C4-2B (cell line): Measurements from ENCODE around the gene YWHAG.
"Not testable (repeated sequence)": the region's sequence is repeated elsewhere in the genome, so short reads cannot be mapped to it uniquely, and the experiment has no call there.

ENCODE experiments used
- H3K27ac ChIP-seq: fragments of 450-650 bp; 2 replicates; pipeline ENCODE4 v1.5.1; 2017
- ZFX ChIP-seq: fragments of 450-650 bp; IDR thresholded peaks from 2 replicates; pipeline ENCODE4 v1.6.1; 2017
- TF ChIP-seq, protein P1 (sequence below): fragments of 450-650 bp; conservative IDR thresholded peaks from 2 replicates; pipeline ENCODE4 v1.5.1; 2017; ENCODE audit warnings: mild to moderate bottlenecking

The YWHAG gene

DNA sequence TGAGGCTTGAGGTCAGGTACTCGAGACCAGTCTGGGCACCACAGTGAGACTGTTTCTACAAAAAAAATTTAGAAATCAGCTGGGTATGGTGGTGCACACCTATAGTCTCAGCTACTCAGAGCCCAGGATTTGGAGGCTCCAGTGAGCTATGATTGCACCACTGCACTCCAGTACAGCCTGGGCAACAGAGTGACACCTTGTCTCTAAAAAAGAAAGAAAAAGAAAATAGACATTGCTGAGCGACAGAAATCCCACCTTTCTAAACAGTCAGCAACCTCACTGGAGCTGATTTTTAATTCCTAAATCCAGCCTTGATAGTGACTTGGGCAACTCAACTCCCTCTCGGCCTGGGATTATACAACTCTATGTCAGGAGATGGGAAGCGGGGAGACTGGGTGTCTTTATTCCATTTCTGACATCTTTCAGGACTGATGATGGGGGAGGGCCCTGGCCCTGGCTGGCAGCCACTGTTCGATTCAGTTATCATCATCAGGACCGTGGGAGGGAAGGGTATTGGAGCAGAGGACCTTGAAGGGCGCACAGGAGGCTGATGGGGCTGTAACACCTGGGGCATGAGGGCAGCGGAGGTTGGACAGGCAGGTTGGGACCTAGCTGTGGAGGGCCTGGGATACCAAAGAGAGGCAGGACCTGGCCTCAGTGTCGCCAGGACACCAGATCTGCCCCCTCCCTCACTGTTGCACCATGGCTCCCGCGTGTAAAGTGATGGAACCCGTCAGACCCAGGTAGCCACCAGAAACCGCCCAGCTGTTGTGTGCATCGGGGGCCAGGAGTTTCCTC lies 41.6 kb downstream of the YWHAG start:
- H3K27ac ChIP-seq, result peak overlapping the region; percentile 93
- TF ChIP-seq ZFX, result no peak
- TF ChIP-seq, protein P1, sequence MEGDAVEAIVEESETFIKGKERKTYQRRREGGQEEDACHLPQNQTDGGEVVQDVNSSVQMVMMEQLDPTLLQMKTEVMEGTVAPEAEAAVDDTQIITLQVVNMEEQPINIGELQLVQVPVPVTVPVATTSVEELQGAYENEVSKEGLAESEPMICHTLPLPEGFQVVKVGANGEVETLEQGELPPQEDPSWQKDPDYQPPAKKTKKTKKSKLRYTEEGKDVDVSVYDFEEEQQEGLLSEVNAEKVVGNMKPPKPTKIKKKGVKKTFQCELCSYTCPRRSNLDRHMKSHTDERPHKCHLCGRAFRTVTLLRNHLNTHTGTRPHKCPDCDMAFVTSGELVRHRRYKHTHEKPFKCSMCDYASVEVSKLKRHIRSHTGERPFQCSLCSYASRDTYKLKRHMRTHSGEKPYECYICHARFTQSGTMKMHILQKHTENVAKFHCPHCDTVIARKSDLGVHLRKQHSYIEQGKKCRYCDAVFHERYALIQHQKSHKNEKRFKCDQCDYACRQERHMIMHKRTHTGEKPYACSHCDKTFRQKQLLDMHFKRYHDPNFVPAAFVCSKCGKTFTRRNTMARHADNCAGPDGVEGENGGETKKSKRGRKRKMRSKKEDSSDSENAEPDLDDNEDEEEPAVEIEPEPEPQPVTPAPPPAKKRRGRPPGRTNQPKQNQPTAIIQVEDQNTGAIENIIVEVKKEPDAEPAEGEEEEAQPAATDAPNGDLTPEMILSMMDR, result no peak

DNA sequence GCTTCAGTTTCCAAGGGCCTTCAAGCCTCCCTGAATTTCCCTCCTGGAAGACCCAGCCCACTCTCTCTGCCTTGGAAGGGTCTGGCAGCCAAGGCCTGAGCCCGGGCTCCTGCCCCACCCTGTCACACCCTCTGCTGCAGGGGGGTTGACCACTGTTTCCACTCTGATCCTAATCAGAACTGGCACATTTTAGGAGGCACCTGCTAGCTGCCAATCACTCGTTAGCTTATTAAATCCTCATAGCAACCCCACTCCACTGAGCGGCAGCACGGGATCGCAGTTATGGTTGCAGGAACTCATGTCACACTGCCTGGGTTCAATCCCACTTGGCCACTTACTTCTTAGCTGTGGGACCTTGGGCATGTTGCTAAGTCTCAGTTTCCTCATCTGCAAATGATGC lies 43.4 kb downstream of the YWHAG start:
- no peak overlapping the region for H3K27ac ChIP-seq
- no peak for TF ChIP-seq ZFX
- TF ChIP-seq, protein P1, result no peak

DNA sequence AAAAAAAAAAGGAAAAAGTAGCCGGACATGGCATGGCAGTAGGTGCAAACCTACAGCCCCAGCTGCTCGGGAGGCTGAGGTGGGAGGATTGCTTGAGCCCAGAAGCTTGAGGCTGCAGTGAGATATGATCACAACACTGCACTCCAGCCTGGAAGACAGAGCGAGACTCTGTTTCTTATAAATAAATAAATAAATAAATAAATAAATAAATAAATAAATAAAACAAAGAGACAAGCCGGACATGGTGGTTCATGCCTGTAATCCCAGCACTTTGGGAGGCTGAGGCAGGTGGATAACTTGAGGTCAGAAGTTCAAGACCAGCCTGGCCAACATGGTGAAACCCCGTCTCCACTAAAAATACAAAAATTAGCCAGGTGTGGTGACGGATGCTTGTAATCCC lies 44.1 kb downstream of the YWHAG start:
- H3K27ac ChIP-seq, result not testable (repeated sequence)

DNA sequence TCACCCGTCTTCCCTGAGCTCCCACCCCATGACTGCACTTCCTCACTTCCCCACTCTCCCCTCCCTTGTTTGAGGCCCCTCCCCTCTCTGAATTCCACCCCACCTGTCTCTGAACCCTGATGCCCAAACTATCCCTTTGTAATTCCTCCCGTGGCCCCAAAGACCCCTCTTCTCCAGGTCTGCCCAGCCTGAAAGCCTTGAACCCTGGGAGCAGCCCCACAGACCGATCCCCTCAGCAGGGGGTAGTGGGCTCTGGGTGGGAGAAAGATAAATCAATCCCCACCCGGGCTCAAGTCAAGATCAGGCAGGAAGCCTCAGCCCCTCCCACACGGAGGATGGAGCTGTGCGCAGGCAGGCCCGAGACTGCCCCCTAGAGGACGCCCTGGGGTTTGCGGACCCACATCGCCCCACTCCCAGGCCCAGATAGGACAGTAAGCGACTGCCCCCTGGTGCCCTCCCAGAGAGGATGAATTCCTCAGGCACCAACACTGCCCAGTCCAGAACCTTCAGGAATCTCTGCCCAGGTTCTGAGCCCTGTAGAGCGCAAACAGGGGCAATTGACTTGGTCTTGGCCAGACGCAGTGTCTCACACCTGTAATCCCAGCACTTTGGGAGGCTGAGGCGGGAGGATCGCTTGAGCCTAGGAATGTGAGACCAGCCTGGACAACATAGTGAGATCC lies 44.6 kb downstream of the YWHAG start:
- no peak overlapping the region; the same call in 1 of the 2 replicates for H3K27ac ChIP-seq
- TF ChIP-seq, protein P1, result peak; percentile 100
- no peak for TF ChIP-seq ZFX

DNA sequence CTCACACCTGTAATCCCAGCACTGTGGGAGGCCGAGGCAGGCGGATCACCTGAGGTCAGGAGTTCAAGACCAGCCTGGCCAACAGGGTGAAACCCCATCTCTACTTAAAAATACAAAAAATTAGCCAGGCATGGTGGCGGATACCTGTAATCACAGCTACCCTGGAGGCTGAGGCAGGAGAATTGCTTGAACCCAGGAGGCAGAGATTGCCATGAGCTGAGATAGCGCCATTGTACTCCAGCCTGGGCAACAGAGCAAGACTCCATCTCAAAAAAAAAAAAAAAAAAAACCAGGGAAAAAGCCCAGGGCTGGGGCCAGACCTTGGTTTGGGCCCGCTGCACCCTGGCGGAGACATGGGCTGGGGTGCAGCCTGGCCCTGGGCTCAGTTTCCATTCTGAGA lies 47.0 kb downstream of the YWHAG start:
- H3K27ac ChIP-seq, result not testable (repeated sequence)

DNA sequence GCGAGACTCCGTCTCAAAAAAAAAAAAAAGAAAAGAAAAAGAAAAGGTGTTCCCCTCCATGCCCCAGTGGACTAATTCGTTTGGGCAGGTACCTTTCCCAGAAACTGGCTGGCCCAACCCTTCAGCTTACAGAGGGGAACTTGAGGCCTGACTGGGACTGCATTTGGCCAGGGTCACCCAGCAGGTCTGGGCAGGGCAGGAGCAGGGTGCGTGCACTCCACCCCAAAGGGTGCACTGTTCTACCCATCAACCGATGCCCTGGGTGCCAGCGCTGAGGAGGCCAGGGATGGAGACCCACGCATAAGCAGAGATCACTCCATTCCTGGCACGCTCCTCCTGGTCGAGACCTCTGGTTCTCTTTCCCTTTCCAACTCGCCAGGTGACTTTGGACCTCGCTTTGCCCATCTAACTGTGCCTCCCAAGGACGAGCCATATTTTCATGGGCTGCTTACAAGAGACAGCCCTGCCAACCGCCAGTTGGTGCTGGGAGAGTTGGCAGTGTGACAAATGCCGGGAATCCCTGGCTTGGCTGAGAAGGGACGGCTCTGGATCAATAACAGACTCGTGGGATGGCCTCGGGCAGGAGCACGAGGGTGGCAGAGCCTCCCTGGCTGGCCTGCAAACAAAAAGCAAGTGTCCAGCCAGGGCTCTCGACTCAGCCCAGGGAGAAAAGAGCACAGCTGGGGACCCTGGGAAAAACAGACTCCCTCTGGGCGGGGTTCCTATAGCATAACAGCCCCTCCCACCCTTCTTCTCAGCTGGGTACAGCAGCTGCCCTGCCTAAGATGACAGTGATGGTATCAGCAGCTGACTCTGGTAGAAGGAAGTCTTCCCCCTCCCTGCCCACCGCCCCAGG lies 48.5 kb downstream of the YWHAG start:
- peak overlapping the region; percentile 38 for H3K27ac ChIP-seq

DNA sequence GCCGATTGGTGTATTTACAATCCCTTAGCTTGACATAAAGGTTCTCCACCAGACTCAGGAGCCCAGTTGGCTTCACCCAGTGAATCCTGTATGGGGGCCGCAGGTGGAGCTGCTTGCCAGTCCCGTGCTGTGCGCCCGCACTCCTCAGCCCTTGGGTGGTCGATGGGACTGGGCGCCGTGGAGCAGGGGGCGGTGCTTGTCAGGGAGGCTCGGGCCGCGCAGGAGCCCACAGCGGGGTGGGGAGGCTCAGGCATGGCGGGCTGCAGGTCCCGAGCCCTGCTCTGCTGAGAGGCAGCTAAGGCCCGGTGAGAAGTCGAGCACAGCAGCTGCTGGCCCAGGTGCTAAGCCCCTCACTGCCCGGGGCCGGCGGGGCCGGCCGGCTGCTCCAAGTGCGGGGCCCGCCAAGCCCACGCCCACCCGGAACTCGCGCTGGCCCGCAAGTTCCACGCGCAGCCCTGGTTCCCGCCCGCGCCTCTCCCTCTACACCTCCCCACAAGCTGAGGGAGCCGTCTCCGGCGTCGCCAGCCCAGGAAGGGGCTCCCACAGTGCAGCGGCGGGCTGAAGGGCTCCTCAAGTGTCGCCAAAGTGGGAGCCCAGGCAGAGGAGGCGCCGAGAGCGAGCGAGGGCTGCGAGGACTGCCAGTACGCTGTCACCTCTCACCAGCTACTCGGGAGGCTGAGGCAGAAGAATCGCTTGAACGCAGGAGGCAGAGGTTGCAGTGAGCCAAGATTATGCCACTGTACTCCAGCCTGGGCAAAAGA lies 49.3 kb downstream of the YWHAG start:
- H3K27ac ChIP-seq, result peak overlapping the region; percentile 38

More for the DNA sequence above, 48.5 kb downstream of the YWHAG start:
- no peak for TF ChIP-seq ZFX
- TF ChIP-seq, protein P1, result no peak

DNA sequence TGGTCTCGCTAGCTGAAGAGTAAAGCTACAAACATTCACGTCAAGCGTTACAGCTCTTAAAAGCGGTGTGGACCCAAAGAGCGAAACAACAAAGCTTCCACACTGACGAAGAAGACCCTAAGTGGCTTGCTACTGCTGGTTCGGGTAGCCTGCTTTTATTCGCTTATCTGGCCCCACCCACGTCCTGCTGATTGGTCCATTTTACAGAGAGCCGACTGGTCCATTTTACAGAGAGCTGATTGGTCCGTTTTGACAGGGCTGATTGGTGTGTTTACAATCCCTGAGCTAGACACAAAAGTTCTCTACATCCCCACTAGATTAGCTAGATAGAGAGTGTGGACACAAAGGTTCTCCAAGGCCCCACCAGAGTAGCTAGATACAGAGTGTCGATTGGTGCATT lies 49.9 kb downstream of the YWHAG start:
- not testable (repeated sequence) for H3K27ac ChIP-seq

DNA sequence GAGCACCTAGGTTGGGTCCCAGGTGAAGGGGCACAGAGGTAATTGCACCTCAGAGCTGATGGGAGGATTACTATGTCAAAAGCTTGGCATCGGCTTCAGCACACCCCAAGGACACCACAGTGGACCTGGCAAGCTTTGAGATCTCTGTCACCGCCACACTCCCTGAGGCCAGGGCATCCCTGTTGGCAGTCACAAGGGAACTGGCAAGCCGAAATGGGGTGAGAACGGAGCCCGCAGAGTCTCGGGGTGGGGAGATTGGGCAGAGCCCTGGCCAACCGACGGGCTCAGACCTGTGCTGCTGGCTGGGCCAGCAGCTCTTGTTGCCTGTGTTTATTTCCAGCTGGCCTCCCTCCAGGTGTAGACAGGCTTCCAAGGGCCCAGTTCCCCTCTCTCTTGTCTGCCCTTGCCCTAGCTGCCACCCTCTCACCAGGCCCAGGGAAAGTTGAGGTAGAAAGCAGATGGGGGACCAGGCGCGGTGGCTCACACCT lies 53.9 kb downstream of the YWHAG start:
- peak overlapping the region; percentile 99 for H3K27ac ChIP-seq
- no peak for TF ChIP-seq ZFX
- TF ChIP-seq, protein P1, result no peak
